ENCODE data around the gene HNMT. TPM values are rescaled to one million over a fixed set of nuclear protein-coding genes. Genes with fewer than 3 reads are reported as not detected.

HNMT gene
- total RNA-seq, 4 donors from 2014 or later, result 16.7 to 52.8 (median 47.7) TPM

DNA sequence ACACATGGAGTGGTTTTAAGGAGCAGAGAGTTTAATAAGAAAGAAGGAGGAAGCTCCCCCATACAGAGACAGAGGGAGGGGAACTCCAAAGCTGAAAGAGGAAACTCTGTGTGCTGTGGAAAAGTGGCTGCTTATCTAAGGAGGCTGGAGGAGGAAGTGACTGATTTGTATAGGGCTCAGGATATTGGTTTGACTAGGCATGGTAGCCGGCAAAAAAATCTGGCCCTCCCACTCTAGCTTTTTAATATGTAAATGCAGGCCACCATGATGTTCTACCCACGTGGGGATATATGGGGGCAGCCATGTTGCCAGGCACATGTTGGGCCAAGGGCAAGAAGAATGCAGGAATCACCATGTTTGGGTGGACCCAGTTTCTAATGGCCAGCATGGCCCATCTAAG, 64.3 kb downstream of the HNMT start:
- Histone ChIP-seq H3K27ac (no peak overlapping the region), H3K9me3 (no peaks in the 10 kb centered on the region), H3K4me1 (no peaks in the 10 kb centered on the region), H3K27me3 (no peaks in the 10 kb centered on the region), H3K4me3 (no peak overlapping the region), H3K36me3 (no peaks in the 10 kb centered on the region)
- peak; percentile 51 for ATAC-seq
- TF ChIP-seq POLR2AphosphoS5 (IDR thresholded peaks at IDR 0.05) (no peak), POLR2A (IDR thresholded peaks at IDR 0.05) (no peak)
- 67 to 71% methylated on average over 1 of the region's 2 CpGs for WGBS, 2 donors (ENCODE audit: low coverage in 1 of 2)

DNA sequence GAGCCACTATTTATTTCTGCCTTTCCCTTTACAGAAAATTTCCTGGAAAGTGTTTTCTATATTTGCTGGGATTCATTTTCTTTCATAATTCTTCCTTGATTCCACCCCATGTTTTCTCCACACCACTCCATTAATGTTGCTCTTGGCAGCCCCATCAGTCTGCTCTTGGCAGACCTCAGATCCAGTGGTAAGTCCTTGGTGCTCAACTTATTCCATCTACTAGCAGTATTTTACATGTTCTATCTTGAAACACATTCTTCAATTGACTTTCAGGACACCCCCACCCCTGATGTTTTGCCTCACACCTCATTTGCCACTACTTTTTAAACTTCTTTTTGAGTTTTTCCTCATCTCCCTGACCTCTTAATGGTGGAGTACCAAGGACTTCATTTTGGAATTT, 65.0 kb downstream of the HNMT start:
- H3K27me3 ChIP-seq, result no peaks in the 10 kb centered on the region
- no peaks in the 10 kb centered on the region for H3K36me3 ChIP-seq
- H3K4me1 ChIP-seq, result no peaks in the 10 kb centered on the region
- H3K9me3 ChIP-seq, result no peaks in the 10 kb centered on the region
- no peak for ATAC-seq
- no peak overlapping the region for H3K4me3 ChIP-seq
- no peak overlapping the region for H3K27ac ChIP-seq
- TF ChIP-seq POLR2AphosphoS5 (IDR thresholded peaks at IDR 0.05), result no peak
- no peak for TF ChIP-seq EP300 (IDR thresholded peaks at IDR 0.05)

DNA sequence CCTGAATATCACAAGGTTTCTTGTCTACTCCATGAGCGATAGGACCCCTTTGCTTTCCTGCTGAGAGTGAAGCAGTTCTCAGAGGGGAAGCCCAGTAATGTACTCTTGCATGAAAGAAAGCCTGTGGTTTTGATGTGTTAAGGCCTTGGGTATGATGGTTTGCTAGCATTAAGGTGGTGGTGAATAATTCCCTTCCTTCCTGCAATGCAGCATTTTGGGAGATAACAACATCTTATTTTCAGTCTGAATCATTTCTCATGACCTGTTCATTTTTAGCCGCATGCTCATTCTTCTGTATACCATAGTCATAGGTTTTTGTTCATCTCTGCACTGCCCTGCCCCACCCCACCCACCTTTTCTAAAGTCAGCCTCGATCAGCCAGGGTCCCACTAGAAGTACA, 66.2 kb downstream of the HNMT start:
- ATAC-seq, result no peak
- H3K9me3 ChIP-seq, result no peaks in the 10 kb centered on the region
- H3K36me3 ChIP-seq, result no peaks in the 10 kb centered on the region
- 93 to 100% methylated on average over 2 of the region's 3 CpGs for WGBS, 2 donors (ENCODE audit: low coverage in 1 of 2)
- TF ChIP-seq EP300 (IDR thresholded peaks at IDR 0.05) (no peak), POLR2AphosphoS5 (IDR thresholded peaks at IDR 0.05) (no peak), POLR2A (IDR thresholded peaks at IDR 0.05) (no peak)
- TF ChIP-seq, protein P1, sequence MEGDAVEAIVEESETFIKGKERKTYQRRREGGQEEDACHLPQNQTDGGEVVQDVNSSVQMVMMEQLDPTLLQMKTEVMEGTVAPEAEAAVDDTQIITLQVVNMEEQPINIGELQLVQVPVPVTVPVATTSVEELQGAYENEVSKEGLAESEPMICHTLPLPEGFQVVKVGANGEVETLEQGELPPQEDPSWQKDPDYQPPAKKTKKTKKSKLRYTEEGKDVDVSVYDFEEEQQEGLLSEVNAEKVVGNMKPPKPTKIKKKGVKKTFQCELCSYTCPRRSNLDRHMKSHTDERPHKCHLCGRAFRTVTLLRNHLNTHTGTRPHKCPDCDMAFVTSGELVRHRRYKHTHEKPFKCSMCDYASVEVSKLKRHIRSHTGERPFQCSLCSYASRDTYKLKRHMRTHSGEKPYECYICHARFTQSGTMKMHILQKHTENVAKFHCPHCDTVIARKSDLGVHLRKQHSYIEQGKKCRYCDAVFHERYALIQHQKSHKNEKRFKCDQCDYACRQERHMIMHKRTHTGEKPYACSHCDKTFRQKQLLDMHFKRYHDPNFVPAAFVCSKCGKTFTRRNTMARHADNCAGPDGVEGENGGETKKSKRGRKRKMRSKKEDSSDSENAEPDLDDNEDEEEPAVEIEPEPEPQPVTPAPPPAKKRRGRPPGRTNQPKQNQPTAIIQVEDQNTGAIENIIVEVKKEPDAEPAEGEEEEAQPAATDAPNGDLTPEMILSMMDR (IDR thresholded peaks at IDR 0.05), result no peak
- H3K4me1 ChIP-seq, result no peaks in the 10 kb centered on the region
- H3K27ac ChIP-seq, result no peak overlapping the region
- H3K27me3 ChIP-seq, result no peaks in the 10 kb centered on the region
- H3K4me3 ChIP-seq, result no peak overlapping the region

DNA sequence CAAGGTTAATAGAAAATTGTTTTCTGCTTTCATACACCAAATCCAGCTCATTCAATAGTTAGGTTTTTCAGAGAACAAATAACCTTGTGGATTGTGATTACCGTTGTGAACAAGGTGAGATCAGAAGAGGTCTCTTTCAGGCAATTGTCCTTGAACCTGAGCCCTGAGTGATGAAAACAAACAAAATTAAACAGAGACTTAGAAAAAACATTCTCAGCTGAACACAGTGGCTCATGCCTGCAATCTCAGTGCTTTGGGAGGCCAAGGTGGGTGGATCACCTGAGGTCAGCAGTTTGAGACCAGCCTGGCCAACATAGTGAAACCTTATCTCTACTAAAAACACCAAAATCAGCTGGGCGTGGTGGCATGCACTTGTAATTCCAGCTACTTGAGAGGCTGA, 68.1 kb downstream of the HNMT start:
- Histone ChIP-seq H3K27ac (no peak overlapping the region), H3K36me3 (no peaks in the 10 kb centered on the region), H3K4me3 (no peak overlapping the region), H3K4me1 (no peaks in the 10 kb centered on the region), H3K27me3 (no peaks in the 10 kb centered on the region), H3K9me3 (no peaks in the 10 kb centered on the region)
- TF ChIP-seq EP300 (IDR thresholded peaks at IDR 0.05) (no peak), POLR2A (IDR thresholded peaks at IDR 0.05) (no peak), POLR2AphosphoS5 (IDR thresholded peaks at IDR 0.05) (no peak)
- TF ChIP-seq, protein P1 (IDR thresholded peaks at IDR 0.05), result no peak
- ATAC-seq, result no peak
- WGBS, 2 donors (ENCODE audit: low coverage in 1 of 2), result 90 to 95% methylated on average over 2 of the region's 2 CpGs

DNA sequence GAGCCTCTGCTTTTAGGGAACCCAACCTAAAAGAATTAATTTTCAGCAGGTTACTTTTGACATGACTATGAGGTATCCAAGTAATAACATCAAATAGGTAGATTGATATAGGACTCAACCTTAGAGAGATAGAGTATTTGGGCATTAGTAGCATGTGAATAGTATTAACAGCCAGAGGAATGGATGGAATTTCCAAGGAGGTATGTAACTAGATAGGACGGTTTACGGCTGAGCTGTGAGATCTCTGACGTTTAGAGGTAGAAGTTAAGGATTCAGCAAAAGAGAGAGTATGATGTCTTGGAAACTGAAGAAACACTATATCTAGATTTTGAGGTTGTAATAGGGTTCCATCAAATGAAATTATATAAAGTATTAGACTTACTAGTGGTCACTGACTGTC, 70.3 kb downstream of the HNMT start:
- ATAC-seq, result no peak
- TF ChIP-seq POLR2A (IDR thresholded peaks at IDR 0.05) (no peak), POLR2AphosphoS5 (IDR thresholded peaks at IDR 0.05) (no peak), EP300 (IDR thresholded peaks at IDR 0.05) (no peak)
- TF ChIP-seq, protein P1 (IDR thresholded peaks at IDR 0.05), result no peak
- Histone ChIP-seq H3K27ac (no peak overlapping the region), H3K27me3 (no peaks in the 10 kb centered on the region), H3K9me3 (no peaks in the 10 kb centered on the region), H3K4me3 (no peak overlapping the region), H3K36me3 (no peaks in the 10 kb centered on the region), H3K4me1 (no peaks in the 10 kb centered on the region)
- WGBS, 2 donors (ENCODE audit: low coverage in 1 of 2), result 80 to 90% methylated on average over 3 of the region's 3 CpGs

DNA sequence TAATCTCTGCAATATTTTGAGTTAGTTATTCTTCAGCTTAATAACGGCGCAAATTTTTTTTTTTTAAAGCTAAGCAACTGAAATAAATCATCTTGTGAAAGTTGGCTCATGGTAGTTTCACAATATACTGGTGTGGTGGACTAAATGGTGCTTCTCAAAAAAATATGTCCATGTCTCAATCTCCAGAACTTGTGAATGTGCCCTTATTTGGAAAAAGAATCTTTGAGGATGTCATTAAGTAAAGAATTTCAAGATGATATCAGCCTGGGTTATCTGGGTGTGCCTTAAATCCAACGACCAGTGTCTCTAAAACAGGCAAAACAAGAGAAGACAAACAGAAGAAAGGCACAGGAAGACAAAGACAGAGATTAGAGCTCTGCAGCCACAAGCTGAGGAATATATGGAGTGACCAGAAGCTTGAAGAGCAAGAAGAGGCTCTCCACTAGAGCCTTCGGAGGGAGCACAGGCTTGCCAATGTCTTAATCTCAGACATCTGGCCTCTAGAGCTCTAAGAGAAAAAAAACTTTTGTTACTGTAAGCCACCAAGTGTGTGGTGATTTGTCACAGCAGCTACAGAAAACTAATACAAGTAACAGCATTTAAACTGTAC, 71.4 kb downstream of the HNMT start:
- 75 to 82% methylated on average over 3 to 4 of the region's 4 CpGs for WGBS, 2 donors (ENCODE audit: low coverage in 1 of 2)
- Histone ChIP-seq H3K9me3 (no peaks in the 10 kb centered on the region), H3K27me3 (no peaks in the 10 kb centered on the region), H3K36me3 (no peaks in the 10 kb centered on the region), H3K4me1 (no peaks in the 10 kb centered on the region), H3K27ac (no peak overlapping the region), H3K4me3 (no peak overlapping the region)
- TF ChIP-seq POLR2A (IDR thresholded peaks at IDR 0.05) (no peak), EP300 (IDR thresholded peaks at IDR 0.05) (no peak), POLR2AphosphoS5 (IDR thresholded peaks at IDR 0.05) (no peak)
- TF ChIP-seq, protein P1 (IDR thresholded peaks at IDR 0.05), result no peak
- ATAC-seq, result no peak

Data from gastroesophageal sphincter (tissue), 4 donors.